SK-N-SH treated with all-trans-retinoic acid at 6 μM for 48 hours (cell line): ENCODE measurements around the gene RERG.

Source experiments
- PPARA ChIP-seq: fragments of 250-450 bp; sonication (Bioruptor Pico); IDR thresholded peaks from 2 replicates; pipeline ENCODE4 v1.5.0; 2020; ENCODE audit warnings: mild to moderate bottlenecking, borderline replicate concordance
- TOX ChIP-seq: fragments of 250-450 bp; sonication (Bioruptor Pico); IDR thresholded peaks from 2 replicates; pipeline ENCODE4 v1.8.0; 2021; ENCODE audit warnings: mild to moderate bottlenecking, moderate library complexity, borderline replicate concordance
- TF ChIP-seq, protein P1 (sequence below): fragments of 250-450 bp; sonication (Bioruptor Pico); IDR thresholded peaks from 2 replicates; pipeline ENCODE4 v1.5.0; 2020; ENCODE audit warnings: mild to moderate bottlenecking, moderate library complexity

DNA sequence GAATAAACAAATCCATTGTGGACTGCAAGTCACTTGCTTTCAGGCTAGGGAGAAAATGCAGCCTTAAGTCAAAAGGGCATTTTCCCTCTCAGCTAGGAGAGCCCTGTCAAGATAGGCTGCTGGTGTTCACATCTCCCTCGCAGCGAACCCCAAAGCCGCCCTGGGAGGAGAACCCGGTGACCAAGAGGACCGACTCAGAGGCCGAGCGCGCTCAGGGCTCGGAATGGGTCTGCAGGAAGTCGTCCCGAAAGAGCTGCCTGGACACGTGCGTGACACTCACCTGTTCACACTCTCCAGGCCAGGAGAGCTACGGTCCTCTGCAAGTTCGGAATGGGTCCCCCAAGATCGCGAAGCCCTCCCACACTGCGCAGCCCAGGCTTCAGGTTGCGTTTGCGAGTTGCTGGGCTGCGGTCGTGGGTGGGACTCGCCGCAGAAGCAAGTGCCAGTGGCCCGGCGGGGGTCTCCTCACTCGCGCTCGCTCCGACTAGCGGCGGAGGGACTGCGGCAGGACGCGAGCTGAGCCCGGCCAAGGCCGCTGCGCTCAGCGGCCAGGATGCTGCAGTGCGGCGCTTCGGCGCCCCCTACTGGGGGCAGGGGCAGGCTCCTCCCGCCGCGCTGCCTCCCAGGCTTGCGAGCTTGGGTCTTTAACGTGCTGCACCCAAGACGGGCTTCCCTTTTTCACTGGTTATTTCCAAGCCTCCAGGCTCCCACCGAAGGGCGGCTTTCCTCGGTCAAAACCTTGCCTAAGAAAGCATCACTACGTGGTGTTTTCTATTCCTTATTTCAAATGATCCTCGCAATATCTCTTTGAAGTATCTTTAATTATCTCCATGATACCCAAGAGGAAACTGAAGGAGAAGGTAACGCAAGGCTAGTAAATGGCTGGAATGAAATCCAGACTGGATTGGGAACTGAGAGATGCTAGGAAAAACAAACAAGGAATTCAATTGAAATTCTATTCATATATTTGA is at the start of gene RERG:
- TF ChIP-seq, protein P1, sequence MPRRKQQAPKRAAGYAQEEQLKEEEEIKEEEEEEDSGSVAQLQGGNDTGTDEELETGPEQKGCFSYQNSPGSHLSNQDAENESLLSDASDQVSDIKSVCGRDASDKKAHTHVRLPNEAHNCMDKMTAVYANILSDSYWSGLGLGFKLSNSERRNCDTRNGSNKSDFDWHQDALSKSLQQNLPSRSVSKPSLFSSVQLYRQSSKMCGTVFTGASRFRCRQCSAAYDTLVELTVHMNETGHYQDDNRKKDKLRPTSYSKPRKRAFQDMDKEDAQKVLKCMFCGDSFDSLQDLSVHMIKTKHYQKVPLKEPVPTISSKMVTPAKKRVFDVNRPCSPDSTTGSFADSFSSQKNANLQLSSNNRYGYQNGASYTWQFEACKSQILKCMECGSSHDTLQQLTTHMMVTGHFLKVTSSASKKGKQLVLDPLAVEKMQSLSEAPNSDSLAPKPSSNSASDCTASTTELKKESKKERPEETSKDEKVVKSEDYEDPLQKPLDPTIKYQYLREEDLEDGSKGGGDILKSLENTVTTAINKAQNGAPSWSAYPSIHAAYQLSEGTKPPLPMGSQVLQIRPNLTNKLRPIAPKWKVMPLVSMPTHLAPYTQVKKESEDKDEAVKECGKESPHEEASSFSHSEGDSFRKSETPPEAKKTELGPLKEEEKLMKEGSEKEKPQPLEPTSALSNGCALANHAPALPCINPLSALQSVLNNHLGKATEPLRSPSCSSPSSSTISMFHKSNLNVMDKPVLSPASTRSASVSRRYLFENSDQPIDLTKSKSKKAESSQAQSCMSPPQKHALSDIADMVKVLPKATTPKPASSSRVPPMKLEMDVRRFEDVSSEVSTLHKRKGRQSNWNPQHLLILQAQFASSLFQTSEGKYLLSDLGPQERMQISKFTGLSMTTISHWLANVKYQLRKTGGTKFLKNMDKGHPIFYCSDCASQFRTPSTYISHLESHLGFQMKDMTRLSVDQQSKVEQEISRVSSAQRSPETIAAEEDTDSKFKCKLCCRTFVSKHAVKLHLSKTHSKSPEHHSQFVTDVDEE: no peak
- no peak for TF ChIP-seq PPARA (CRISPR knock-in tag)
- no peak for TF ChIP-seq TOX
